HEK293T (cell line): ENCODE measurements around the gene EXOC4.

Experiments used
- BHLHE40 ChIP-seq: fragments of 450-650 bp; IDR thresholded peaks from 2 replicates; pipeline ENCODE4 v1.6.1; 2016; ENCODE audit warnings: mild to moderate bottlenecking, moderate library complexity, borderline replicate concordance
- CTBP1 ChIP-seq: fragments of 450-650 bp; IDR thresholded peaks from 2 replicates; pipeline ENCODE4 v1.6.1; 2016; ENCODE audit warnings: borderline replicate concordance
- ELF4 ChIP-seq: fragments of 450-650 bp; IDR thresholded peaks from 2 replicates; pipeline ENCODE4 v1.6.1; 2017; ENCODE audit warnings: antibody characterized with exemption
- FOXA1 ChIP-seq: fragments of 450-650 bp; IDR thresholded peaks from 2 replicates; pipeline ENCODE4 v1.6.1; 2016; ENCODE audit warnings: mild to moderate bottlenecking
- FOXK2 ChIP-seq: fragments of 450-650 bp; IDR thresholded peaks from 2 replicates; pipeline ENCODE4 v1.6.1; 2016; ENCODE audit warnings: mild to moderate bottlenecking
- FOXM1 ChIP-seq: fragments of 450-650 bp; IDR thresholded peaks from 2 replicates; pipeline ENCODE4 v1.6.1; 2017; ENCODE audit warnings: mild to moderate bottlenecking, borderline replicate concordance
- HDGF ChIP-seq: fragments of 450-650 bp; IDR thresholded peaks from 2 replicates; pipeline ENCODE4 v1.6.1; 2017; ENCODE audit warnings: antibody characterized with exemption, borderline replicate concordance
- L3MBTL2 ChIP-seq: fragments of 450-650 bp; conservative IDR thresholded peaks from 2 replicates; pipeline ENCODE4 v1.6.1; 2016; ENCODE audit warnings: mild to moderate bottlenecking
- NFRKB ChIP-seq: fragments of 450-650 bp; IDR thresholded peaks from 2 replicates; pipeline ENCODE4 v1.6.1; 2016; ENCODE audit warnings: mild to moderate bottlenecking, moderate library complexity
- SP1 ChIP-seq: fragments of 450-650 bp; IDR thresholded peaks from 2 replicates; pipeline ENCODE4 v1.6.1; 2017
- SUZ12 ChIP-seq: fragments of 450-650 bp; IDR thresholded peaks from 2 replicates; pipeline ENCODE4 v1.6.1; 2016; ENCODE audit warnings: mild to moderate bottlenecking
- TARDBP ChIP-seq: fragments of 450-650 bp; IDR thresholded peaks from 2 replicates; pipeline ENCODE4 v1.6.1; 2016
- ZNF384 ChIP-seq: fragments of 450-650 bp; IDR thresholded peaks from 2 replicates; pipeline ENCODE4 v1.6.1; 2016
- TF ChIP-seq, protein P1 (sequence below): fragments of 450-650 bp; IDR thresholded peaks from 2 replicates; pipeline ENCODE4 v1.6.1; 2016

- TF ChIP-seq SUZ12 (no peak), FOXA1 (no peak), SP1 (no peak), BHLHE40 (no peak), TARDBP (no peak), HDGF (no peak), NFRKB (no peak), FOXK2 (no peak), L3MBTL2 (no peak), FOXM1 (no peak), ELF4 (no peak), CTBP1 (no peak), ZNF384 (no peak)
- TF ChIP-seq, protein P1, sequence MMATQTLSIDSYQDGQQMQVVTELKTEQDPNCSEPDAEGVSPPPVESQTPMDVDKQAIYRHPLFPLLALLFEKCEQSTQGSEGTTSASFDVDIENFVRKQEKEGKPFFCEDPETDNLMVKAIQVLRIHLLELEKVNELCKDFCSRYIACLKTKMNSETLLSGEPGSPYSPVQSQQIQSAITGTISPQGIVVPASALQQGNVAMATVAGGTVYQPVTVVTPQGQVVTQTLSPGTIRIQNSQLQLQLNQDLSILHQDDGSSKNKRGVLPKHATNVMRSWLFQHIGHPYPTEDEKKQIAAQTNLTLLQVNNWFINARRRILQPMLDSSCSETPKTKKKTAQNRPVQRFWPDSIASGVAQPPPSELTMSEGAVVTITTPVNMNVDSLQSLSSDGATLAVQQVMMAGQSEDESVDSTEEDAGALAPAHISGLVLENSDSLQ, result no peak
These were observed 411.6 kb downstream of the EXOC4 start for GRCh38 chr7:133664528-133664927.
